HepG2 (cell line): ENCODE data around the gene SLAIN2. TPM values are rescaled to one million over a fixed set of nuclear protein-coding genes. Genes with fewer than 3 reads are reported as not detected.

Source experiments
- ATAC-seq: fragments of 200-7000 bp; cut with Tn5 transposase; 3 replicates; pipeline ENCODE4 v1.9.1; 2020; ENCODE audit warnings: mild to moderate bottlenecking, moderate library complexity
- BruUV-seq: library from RNA; stranded (reverse); fragments of 400-500 nt; replicated peaks from 2 replicates; lab custom pipeline; 2021; lab: Mats Ljungman, UMichigan
- CTCF ChIA-PET: fragments of 300-600 bp; formaldehyde crosslinking; extraction: SDS; loops from one replicate; lab custom pipeline; 2021; ENCODE audit warnings: low total read pairs, inconsistent platforms, low intra/inter-chr PET ratio; lab: Yijun Ruan, JAX
- POLR2A ChIA-PET: fragments of 350-600 bp; sonication (Branson Sonifier 250); formaldehyde crosslinking; loops from one replicate; lab custom pipeline; 2020; ENCODE audit warnings: antibody characterized with exemption, inconsistent platforms; lab: Yijun Ruan, JAX
- DNase-seq: peaks from one replicate; pipeline ENCODE4 v3.0.0-alpha.2; 2015; ENCODE audit warnings: low spot score
- FAIRE-seq: peaks from 3 replicates; lab custom pipeline; 2011; peaks lifted over from hg19 to GRCh38; lab: Jason Lieb, UNC
- H2AFZ ChIP-seq: one replicate; pipeline ENCODE4 v1.6.1; 2011; ENCODE audit warnings: low read length, inconsistent platforms
- H3K27ac ChIP-seq: fragments of 300-600 bp; 3 replicates; pipeline ENCODE4 v1.8.0; 2011; ENCODE audit warnings: mixed run types, mild to moderate bottlenecking, mixed read lengths, low read length, inconsistent platforms; ENCODE audit not compliant: insufficient read depth; ENCODE audit errors: extremely low read length
- H3K27me3 ChIP-seq, 2 experiments: fragments of 200-600 bp in 1 of 2; 2 replicates in 1 of 2; 3 replicates in 1 of 2; pipeline versions ENCODE4 v1.6.0 to v1.8.0; 2011; ENCODE audit warnings: low read length in 2 of 2, mild to moderate bottlenecking in 2 of 2, moderate library complexity in 2 of 2, inconsistent platforms in 1 of 2; ENCODE audit not compliant: insufficient read depth in 2 of 2, control insufficient read depth in 1 of 2
- H3K36me3 ChIP-seq, 2 experiments: fragments of 200-600 bp in 1 of 2; replicated peaks in 1 of 2; 2 replicates in 1 of 2; 3 replicates in 1 of 2; pipeline versions ENCODE4 v1.5.1 to v1.8.0; 2011; ENCODE audit warnings: low read length in 2 of 2, inconsistent platforms in 1 of 2; ENCODE audit not compliant: insufficient read depth in 2 of 2, control insufficient read depth in 1 of 2
- H3K4me1 ChIP-seq: 2 replicates; pipeline ENCODE4 v1.5.1; 2012; ENCODE audit warnings: low read length, inconsistent platforms; ENCODE audit not compliant: insufficient read depth
- H3K4me2 ChIP-seq: 2 replicates; pipeline ENCODE4 v1.6.0; 2011; ENCODE audit warnings: low read depth, low read length, inconsistent platforms
- H3K4me3 ChIP-seq, 3 experiments: fragments of 200-600 bp in 1 of 3; sonication (generic), shearing (Covaris generic) in 1 of 3; replicated peaks in 1 of 3; 2 replicates each; pipeline ENCODE4 v1.5.1; 2011 to 2016; ENCODE audit warnings: low read length in 3 of 3, inconsistent platforms in 2 of 3, low read depth in 2 of 3, mild to moderate bottlenecking in 2 of 3, control low read depth in 1 of 3, mixed read lengths in 1 of 3; ENCODE audit not compliant: insufficient read depth in 1 of 3
- H3K79me2 ChIP-seq: one replicate; pipeline ENCODE4 v1.6.1; 2011; ENCODE audit warnings: low read length, inconsistent platforms; ENCODE audit not compliant: insufficient read depth
- H3K9ac ChIP-seq: 2 replicates; pipeline ENCODE4 v1.6.0; 2011; ENCODE audit warnings: mild to moderate bottlenecking, low read depth, low read length, inconsistent platforms; ENCODE audit not compliant: insufficient read depth
- H3K9me3 ChIP-seq: 2 replicates; pipeline ENCODE4 v1.5.1; 2012; ENCODE audit warnings: mild to moderate bottlenecking, low read length
- H4K20me1 ChIP-seq: 2 replicates; pipeline ENCODE4 v1.6.0; 2011; ENCODE audit warnings: inconsistent platforms, mild to moderate bottlenecking, low read length, moderate library complexity; ENCODE audit not compliant: insufficient read depth
- EEA1 ChIP-seq: sonication (generic); formaldehyde crosslinking; IDR thresholded peaks from 2 replicates; pipeline ENCODE4 v1.5.1; 2020; ENCODE audit warnings: mild to moderate bottlenecking, missing genetic modification reagents, borderline replicate concordance
- FOXC1 ChIP-seq: sonication (generic); formaldehyde crosslinking; IDR thresholded peaks from 2 replicates; pipeline ENCODE4 v1.8.0; 2022; ENCODE audit warnings: mild to moderate bottlenecking, missing genetic modification reagents, borderline replicate concordance
- GATAD2A ChIP-seq: IDR thresholded peaks from 2 replicates; pipeline ENCODE4 v1.6.1; 2016
- PCBP2 ChIP-seq: fragments of 200-400 bp; formaldehyde crosslinking; optimal IDR thresholded peaks from 2 replicates; pipeline ENCODE3; 2018; ENCODE audit warnings: low read length, low read depth; ENCODE audit not compliant: poor library complexity, severe bottlenecking
- PPARG ChIP-seq: conservative IDR thresholded peaks from 2 replicates; pipeline ENCODE4 v1.6.1; 2016; ENCODE audit warnings: missing biosample characterization, missing genetic modification reagents
- PRDM15 ChIP-seq: sonication (generic); formaldehyde crosslinking; IDR thresholded peaks from 2 replicates; pipeline ENCODE4 v1.4.0; 2020; ENCODE audit warnings: missing genetic modification reagents
- PRMT3 ChIP-seq: sonication (generic); formaldehyde crosslinking; IDR thresholded peaks from 2 replicates; pipeline ENCODE4 v1.8.1; 2022; ENCODE audit warnings: low read depth, mild to moderate bottlenecking, moderate library complexity, missing genetic modification reagents, borderline replicate concordance
- PTBP1 ChIP-seq: fragments of 200-400 bp; formaldehyde crosslinking; IDR thresholded peaks from 2 replicates; pipeline ENCODE4 v1.6.1; 2018; ENCODE audit warnings: low read length, low read depth; ENCODE audit not compliant: poor library complexity, severe bottlenecking
- REPIN1 ChIP-seq: sonication (generic); formaldehyde crosslinking; IDR thresholded peaks from 2 replicates; pipeline ENCODE4 v1.8.0; 2022; ENCODE audit warnings: missing genetic modification reagents, low read depth, mild to moderate bottlenecking, borderline replicate concordance
- TCF7L2 ChIP-seq: IDR thresholded peaks from 2 replicates; pipeline ENCODE4 v1.6.1; 2011; ENCODE audit warnings: mild to moderate bottlenecking, low read depth, low read length, moderate library complexity
- TFDP2 ChIP-seq: sonication (generic); formaldehyde crosslinking; IDR thresholded peaks from 2 replicates; pipeline ENCODE4 v1.4.0; 2020; ENCODE audit warnings: missing genetic modification reagents
- ZNF256 ChIP-seq: sonication (generic); formaldehyde crosslinking; conservative IDR thresholded peaks from 2 replicates; pipeline ENCODE4 v1.4.0; 2020; ENCODE audit warnings: missing genetic modification reagents
- ZNF614 ChIP-seq: IDR thresholded peaks from 2 replicates; pipeline ENCODE4 v1.6.1; 2018; ENCODE audit warnings: missing biosample characterization, missing genetic modification reagents, inconsistent platforms, borderline replicate concordance
- ZNF75D ChIP-seq: sonication (generic); formaldehyde crosslinking; IDR thresholded peaks from 2 replicates; pipeline ENCODE4 v1.8.1; 2023; ENCODE audit warnings: missing genetic modification reagents, mild to moderate bottlenecking, borderline replicate concordance
- ZSCAN9 ChIP-seq: IDR thresholded peaks from 2 replicates; pipeline ENCODE4 v1.6.1; 2016; ENCODE audit warnings: borderline replicate concordance
- in situ Hi-C: cut with HindIII; loops from 2 replicates; pipeline ENCODE4 v1.10.0; 2017; ENCODE audit warnings: low pct_unique_long_range_greater_than_20kb; ENCODE audit not compliant: extremely low pct_ligation_motif_present
- intact Hi-C: fragments of 100-400 bp; cut with micrococcal nuclease; formaldehyde crosslinking; loops from one replicate; pipeline ENCODE4 v1.10.0; 2022; ENCODE audit not compliant: unreplicated experiment
- polyA plus RNA-seq, 8 experiments: library from polyadenylated mRNA; depleted of rRNA in 3 of 8; stranded (reverse) in 7 of 8; unstranded in 1 of 8; fragments of >200 nt; fragmentation: Illumina TruSeq in 4 of 8; extraction: Trizol in 4 of 8; gene quantifications; 2 replicates each; pipeline versions ENCODE4 v1.2.1 to v1.2.3, GENCODE V29; 2011 to 2016; ENCODE audit warnings: low read depth in 4 of 8, missing spikeins in 1 of 8, mixed read lengths in 1 of 8; ENCODE audit not compliant: insufficient read depth in 1 of 8
- total RNA-seq, 5 experiments: library from RNA; depleted of rRNA; stranded (reverse); fragments of >200 nt; fragmentation: Illumina TruSeq; extraction: Trizol; gene quantifications; 2 replicates each; pipeline ENCODE4 v1.2.3, GENCODE V29; 2016; ENCODE audit warnings: low read depth in 1 of 5
- TF ChIP-seq, protein P1 (sequence below): sonication (generic); formaldehyde crosslinking; IDR thresholded peaks from 2 replicates; pipeline ENCODE4 v1.4.0; 2020; ENCODE audit warnings: missing genetic modification reagents
- TF ChIP-seq, protein P2 (sequence below): sonication (generic); formaldehyde crosslinking; IDR thresholded peaks from 2 replicates; pipeline ENCODE4 v1.4.0; 2020; ENCODE audit warnings: missing genetic modification reagents

The SLAIN2 gene
- total and polyA plus RNA-seq, 2 of the 13 experiments (the other 11 are each of a cell fraction or from before 2014, with no cell fraction given): 20.7 to 22.5 TPM

DNA sequence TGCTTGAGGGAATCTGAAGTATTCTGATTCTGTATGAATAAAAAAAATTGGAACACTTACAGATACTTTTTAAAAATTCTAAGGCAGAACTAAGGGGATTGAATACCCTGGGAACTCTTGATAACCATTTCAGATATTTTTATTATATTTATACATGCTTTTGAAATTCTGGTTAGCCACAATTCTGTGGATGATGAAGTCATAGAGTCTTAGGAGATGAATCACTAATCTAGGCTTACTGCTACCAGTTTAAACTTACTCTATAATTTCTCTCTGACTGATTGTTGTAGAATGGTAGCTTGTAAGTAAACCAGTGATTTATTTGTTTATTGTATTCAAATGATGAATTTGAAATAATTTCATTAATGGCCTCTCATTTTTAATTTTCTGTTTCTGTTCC lies 11.4 kb upstream of the SLAIN2 start:
- no peak overlapping the region for H3K9ac ChIP-seq
- FAIRE-seq (no peak), ATAC-seq (no peak), DNase-seq (no peak)
- H3K4me2 ChIP-seq: no peak overlapping the region
- H2AFZ ChIP-seq: no peak overlapping the region
- ChIA-PET POLR2A (no interaction called here), CTCF (no interaction called here)
- H3K27ac ChIP-seq: no peak overlapping the region
- no TSS peak for BruUV-seq
- no peak for TF ChIP-seq ZNF75D (CRISPR knock-in tag)
- TF ChIP-seq ZNF614: no peak
- no peak for TF ChIP-seq PTBP1
- no peak for TF ChIP-seq PCBP2
- no peak for TF ChIP-seq PRMT3 (CRISPR knock-in tag)
- TF ChIP-seq PPARG: no peak
- TF ChIP-seq REPIN1 (CRISPR knock-in tag): no peak
- no peak for TF ChIP-seq ZNF256 (CRISPR knock-in tag)
- TF ChIP-seq EEA1 (CRISPR knock-in tag): no peak
- no peak for TF ChIP-seq ZSCAN9 (CRISPR knock-in tag)
- TF ChIP-seq TFDP2: no peak
- no peak for TF ChIP-seq TCF7L2
- TF ChIP-seq PRDM15 (CRISPR knock-in tag): no peak
- TF ChIP-seq, protein P1, sequence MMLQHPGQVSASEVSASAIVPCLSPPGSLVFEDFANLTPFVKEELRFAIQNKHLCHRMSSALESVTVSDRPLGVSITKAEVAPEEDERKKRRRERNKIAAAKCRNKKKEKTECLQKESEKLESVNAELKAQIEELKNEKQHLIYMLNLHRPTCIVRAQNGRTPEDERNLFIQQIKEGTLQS: no peak
- TF ChIP-seq, protein P2, sequence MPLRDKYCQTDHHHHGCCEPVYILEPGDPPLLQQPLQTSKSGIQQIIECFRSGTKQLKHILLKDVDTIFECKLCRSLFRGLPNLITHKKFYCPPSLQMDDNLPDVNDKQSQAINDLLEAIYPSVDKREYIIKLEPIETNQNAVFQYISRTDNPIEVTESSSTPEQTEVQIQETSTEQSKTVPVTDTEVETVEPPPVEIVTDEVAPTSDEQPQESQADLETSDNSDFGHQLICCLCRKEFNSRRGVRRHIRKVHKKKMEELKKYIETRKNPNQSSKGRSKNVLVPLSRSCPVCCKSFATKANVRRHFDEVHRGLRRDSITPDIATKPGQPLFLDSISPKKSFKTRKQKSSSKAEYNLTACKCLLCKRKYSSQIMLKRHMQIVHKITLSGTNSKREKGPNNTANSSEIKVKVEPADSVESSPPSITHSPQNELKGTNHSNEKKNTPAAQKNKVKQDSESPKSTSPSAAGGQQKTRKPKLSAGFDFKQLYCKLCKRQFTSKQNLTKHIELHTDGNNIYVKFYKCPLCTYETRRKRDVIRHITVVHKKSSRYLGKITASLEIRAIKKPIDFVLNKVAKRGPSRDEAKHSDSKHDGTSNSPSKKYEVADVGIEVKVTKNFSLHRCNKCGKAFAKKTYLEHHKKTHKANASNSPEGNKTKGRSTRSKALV: no peak
- no peak for TF ChIP-seq GATAD2A (CRISPR knock-in tag)
- no peak for TF ChIP-seq FOXC1 (CRISPR knock-in tag)
- H4K20me1 ChIP-seq: no peaks in the 10 kb centered on the region
- H3K27me3 ChIP-seq: peaks cover 0 to 23% of the 10 kb centered on the region in 2 experiments; a peak in 4 of 5 replicates
- intact Hi-C loops (no loop called here), in situ Hi-C loops (no loop called here)
- H3K4me3 ChIP-seq: no peak overlapping the region
- no peaks in the 10 kb centered on the region for H3K79me2 ChIP-seq
- no peaks in the 10 kb centered on the region for H3K36me3 ChIP-seq
- no peaks in the 10 kb centered on the region for H3K9me3 ChIP-seq
- H3K4me1 ChIP-seq: peaks cover 10% of the 10 kb centered on the region
